ENCODE results near the gene ANKRD13A.

ANKRD13A gene

DNA sequence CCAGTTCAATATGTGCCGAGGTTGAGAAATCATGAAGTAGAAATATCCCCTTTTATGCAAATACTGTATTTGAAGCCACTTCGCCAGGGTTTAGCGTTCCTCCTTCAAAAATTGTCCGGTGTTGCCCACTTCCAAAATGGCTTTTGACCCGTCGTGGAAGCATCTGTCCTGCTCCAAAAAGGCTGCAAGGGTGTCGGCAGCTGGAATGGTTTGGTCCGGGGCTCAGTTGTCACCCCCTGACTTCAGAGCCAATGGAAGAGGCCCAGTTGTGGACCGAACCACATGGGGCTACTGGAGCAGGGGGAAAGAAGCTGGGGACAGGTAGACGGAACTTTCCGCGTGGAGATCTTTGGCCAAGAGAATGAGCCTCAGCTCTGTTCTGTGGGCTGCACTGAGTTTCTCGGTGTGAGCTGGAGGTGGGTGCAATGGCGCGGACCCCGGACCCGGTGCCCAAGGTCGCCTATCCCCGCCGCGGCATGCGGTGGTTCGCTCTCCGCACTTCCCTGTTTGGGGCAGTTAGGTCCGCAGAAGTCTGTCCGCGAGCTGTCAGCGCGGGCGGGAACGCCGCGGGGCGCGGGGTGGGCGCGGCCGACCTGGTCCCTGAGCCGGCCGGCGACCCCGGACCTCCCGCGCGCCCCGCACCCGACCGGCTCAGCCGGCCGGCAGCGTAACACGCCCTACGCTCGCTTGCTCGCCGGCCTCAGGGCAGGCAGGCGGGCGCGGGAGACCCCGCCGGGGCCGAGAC lies at the start of gene ANKRD13A:
Gene ANKRD13A (plus strand): TSS at position 527 of the 745 bp plus-strand sequence. CDS start 259 bp downstream, outside the sequence.
- peak; percentile 90 for DNase-seq

DNA sequence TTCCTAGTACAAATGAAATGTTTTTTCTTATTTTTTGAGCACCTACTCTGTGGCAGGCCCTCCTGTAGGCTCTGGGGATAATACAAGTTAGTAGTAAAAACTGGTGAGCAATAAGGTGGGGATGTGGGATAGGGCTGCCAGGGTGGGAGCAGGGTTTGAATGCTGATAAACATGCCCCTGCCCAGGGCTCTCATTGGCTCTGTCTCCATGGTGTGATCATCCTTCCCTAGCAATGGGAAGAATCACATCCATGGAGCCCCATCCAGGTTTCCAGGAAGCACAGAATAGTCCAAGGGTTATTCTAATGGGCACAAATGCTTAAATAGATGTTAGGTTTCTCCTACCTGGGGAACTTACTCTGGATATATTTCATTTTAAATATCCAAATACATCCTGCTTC lies 48.6 kb upstream of the ANKRD13A start:
- DNase-seq = no peak

DNA sequence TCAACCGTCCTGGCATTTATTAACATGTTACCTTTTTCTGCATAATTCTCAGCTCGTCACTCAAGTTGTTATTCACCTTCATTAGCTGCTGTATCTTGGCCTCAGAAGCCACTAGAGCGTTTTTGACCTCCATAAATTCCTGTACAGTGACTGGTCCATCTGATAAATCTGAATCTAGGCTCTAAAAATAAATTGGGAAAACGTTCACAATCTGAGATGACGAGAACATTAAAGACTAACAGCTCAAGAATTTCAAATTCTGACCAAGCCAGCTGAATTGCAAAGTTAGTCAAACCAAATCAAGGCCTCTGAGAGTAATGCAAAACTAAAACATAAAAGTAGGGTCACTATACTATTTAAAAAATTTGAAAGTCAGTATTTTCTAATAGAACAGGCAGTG lies 48.1 kb upstream of the ANKRD13A start:
- DNase-seq = peak; percentile 20

DNA sequence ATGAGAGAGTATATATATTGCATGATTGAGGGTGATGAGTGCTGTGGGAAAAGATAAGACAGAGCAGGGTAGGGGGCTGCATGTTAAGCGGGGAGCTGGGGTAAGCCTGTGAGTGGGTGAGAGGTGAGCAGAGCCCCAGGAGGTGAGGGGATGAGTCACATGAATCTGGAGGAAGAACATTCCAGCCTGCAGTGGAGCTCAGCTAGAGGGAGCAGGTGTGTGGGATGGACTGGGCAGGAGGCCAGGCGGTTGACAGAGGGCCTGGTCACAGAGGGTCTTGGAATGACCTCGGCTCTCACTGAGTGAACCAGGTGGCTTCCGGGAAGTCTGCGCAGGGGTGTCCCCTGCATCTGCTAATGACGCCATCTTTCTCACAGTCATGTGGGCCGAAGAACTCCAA lies 47.5 kb upstream of the ANKRD13A start:
- DNase-seq = no peak

DNA sequence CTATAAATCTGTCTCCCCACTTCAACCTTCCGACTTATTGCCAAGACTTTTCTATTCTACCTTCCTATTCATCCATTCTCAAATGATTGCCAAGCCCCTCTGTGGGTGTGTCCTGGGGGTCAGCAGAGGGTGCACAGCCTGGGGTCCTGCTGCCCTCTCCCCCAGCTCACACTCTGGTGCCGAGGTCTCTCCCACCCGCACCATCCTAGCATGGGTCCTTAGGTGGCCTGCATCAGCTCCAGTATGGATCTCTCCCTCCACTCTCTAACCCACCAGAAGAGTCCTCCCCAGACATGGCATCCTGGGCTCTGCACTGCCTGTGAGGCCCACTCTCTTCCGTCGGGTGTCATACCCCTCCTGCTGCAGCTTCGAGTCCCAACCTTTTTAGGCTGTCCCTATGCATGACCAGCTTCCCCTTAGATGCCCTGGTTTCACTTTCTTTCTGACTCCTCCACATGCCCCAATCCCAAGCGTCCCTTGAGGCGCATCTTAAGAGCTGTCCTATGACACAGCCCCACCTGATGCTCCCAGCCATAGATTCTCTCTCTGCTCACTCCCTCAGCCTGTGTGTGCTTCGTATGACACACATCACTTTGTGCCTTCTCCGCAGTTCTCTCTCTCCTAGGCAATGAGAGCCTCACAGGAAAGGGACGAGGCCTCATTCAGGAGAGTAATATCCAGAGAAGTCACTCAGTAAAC lies 46.9 kb upstream of the ANKRD13A start:
- DNase-seq = no peak

DNA sequence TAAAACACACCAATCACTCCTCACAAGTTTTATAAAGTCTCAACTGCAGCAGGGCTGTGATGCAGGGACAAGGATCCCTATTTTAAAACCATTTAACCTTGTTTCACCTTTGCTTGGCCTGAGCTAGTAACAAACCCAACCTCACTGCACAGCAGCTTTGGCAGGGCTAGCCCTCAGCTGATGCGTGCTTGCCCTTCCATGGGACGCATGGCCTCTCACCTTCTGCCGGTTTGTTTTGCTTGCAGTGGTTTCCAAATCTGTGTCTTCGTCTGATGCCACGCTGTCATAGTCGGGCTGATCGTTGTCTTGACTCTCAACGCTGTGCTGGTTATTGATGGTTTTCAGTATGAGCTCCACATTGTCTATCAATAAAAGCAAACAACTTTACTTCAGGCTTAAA lies 46.4 kb upstream of the ANKRD13A start:
- DNase-seq = no peak

GRCh38 chr12:109953656-109954055 lies 45.6 kb upstream of the ANKRD13A start:
- no peak for DNase-seq

DNA sequence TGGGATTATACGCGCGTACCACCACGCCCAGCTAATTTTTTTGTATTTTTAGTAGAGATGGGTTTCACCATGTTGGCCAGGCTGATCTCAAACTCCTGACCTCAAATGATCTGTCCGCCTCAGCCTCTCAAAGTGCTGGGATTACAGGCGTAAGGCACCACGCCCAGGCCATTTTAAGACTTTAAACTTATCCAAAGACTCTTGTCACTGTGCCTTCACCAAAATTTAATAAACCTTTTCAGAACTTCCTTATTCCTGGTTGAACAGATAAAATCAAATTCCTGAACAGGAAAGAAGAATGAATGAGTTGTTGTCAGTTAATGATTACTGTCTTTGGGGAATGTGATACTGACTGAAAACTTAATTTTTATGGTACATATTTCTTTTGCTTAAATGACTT lies 40.9 kb upstream of the ANKRD13A start:
- no peak for DNase-seq

- no peak for DNase-seq
Observed at GRCh38 chr12:109959411-109960093, 39.7 kb upstream of the ANKRD13A start.

DNA sequence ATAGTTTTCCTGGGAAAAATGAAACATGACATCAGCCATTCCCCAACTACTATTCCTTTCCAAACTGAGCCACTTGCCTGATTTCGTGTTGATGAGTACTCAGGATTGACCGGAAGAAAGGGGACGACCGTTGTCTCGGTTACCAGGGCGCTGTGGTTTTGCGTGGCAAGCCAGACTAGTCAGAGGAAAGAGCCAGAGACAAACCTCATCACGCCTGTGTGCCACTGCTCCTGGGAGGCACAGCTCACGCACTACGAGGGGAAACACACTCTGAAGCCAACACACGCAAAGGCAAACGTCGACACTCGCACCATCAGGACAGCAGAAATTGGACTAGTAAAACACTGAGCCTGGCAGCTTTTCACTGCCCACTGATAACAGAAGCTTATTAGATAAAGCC lies 38.0 kb upstream of the ANKRD13A start:
- no peak for DNase-seq

GRCh38 chr12:109961612-109962011 lies 37.6 kb upstream of the ANKRD13A start:
- DNase-seq = peak; percentile 12

GRCh38 chr12:109962398-109962797 lies 36.8 kb upstream of the ANKRD13A start:
- no peak for DNase-seq

- DNase-seq = no peak
Observed at GRCh38 chr12:109963330-109963729, 35.9 kb upstream of the ANKRD13A start.

DNA sequence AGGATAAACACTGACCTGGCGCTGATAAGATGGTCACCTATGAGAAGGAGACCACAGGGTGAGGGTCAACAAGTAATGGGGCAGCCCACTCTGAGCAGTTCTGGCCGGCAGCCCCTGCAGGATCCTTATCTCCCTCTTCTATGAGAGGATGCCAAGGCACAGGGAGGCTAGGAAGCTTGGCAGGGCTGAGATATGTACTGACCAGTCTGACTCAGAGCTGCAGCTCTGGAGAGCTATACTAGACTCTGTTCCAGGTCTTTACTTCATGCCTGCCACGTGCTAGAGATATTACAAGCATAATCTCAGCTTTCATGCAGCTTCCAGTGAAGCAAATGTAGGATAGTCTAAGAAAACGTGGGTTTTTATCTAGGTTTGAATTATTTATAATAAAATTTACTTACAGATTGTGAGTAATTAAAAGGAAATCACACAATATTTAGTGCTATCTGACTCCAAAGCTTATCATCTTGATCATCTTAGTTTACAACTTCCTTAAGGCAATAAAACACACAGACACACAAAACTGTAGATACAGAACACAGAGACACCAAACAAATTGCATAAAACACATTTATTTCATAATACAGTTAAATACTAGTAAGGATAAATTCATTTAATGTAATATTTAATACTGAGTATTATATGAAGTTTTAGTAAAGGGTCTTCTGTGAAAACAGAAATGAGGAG lies 35.3 kb upstream of the ANKRD13A start:
- DNase-seq = no peak

DNA sequence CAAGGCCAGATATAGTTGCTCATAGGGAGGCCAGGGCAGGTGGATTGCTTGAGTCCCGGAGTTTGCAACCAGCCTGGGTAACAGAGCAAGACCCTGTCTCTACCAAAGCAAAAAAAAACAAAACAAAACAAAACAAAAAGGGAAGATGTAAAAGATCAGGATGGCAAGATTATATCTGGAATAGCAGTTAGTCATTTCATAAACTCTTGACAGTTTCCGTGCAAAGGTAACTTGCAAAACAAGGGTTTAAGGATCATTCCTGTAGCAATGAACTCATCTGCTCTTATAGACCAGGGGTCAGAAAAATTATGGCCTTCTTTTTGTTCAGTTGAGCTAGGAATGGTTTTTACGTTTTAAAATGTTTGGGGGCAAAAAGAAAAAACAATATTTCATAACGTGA lies 32.7 kb upstream of the ANKRD13A start:
- no peak for DNase-seq

DNA sequence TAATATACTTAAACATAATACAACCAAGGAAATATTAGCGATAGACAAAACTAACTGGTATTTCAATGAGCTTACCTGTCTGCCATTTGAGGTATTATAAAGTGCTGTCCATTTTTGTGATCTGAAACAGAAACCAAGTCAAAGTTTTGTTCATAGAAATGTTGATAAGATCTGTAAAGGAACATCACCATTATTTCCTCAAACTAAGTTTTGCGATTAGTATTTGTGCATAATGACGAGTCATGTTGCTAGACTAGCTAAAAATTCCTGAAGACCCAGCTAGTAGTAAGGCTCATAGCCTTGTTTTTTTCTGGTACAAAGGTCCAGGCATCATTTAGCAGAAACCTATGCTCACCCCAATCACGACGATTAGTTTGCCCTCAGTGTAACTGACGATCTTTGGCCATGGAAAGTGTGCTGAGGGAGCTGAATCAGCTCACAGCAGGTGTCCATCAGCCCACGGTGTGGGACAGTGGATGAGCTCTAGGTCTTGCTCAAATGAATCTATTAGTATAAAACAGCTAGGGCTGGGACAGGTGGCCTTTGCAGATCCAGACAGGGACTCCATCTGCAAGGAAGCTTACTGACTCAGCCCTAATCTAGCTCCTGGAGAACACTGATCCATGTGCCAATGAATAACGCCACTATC lies 31.7 kb upstream of the ANKRD13A start:
- no peak for DNase-seq

DNA sequence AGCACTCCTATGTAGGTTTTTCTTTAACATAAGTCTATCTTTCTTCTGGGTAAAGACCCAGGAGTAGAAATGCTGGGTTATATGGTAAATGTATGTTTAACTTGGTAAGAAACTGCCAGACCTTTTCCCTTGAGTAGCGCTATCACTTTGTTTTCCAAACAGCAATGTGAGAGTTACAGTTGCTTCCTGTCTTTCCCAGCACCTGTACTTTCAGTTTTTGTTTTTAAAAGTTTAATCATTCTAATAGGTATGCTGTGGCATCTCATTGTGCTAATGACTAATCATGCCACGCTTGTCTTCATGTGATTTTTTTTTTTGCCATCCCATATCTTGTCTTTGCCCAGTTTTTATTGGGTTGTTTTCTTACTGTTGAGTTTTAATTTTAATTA lies 31.2 kb upstream of the ANKRD13A start:
- DNase-seq = no peak

DNA sequence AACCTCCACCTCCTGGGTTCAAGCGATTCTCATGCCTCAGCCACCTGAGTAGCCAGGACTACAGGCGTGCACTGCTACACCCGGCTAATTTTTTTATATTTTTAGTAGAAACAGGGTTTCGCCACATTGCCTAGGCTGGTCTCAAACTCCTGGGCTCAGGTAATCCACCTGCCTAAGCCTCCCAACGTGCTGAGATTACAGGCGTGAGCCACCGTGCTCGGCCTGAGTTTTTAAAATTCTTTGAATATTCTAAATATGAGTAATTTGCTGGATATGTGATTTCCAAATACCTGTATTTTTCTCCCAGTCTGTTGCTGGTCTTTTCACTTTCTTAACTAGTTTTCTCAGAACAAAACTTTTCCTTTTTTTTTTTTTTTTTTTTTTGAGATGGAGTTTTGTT lies 30.4 kb upstream of the ANKRD13A start:
- no peak for DNase-seq

GRCh38 chr12:109972821-109973220 lies 26.4 kb upstream of the ANKRD13A start:
- DNase-seq = no peak

- DNase-seq = no peak
Observed at GRCh38 chr12:109981311-109981710, 17.9 kb upstream of the ANKRD13A start.

- no peak for DNase-seq
Observed at GRCh38 chr12:109982210-109982609, 17.0 kb upstream of the ANKRD13A start.

GRCh38 chr12:109983432-109984142 lies 15.6 kb upstream of the ANKRD13A start:
- DNase-seq = no peak

Measured in T1000 (cell line).